PC-9 (cell line): ENCODE measurements around the gene ZCRB1. TPM values are rescaled to one million over a fixed set of nuclear protein-coding genes. Genes with fewer than 3 reads are reported as not detected.
A peak's percentile ranks its signal among the peaks of the same experiment; 100 is the strongest.
"Not testable (repeated sequence)": the region's sequence is repeated elsewhere in the genome, so short reads cannot be mapped to it uniquely, and the experiment has no call there.

Source experiments
- BruUV-seq: library from RNA; stranded (reverse); fragments of 400-500 nt; replicated peaks from 2 replicates; lab custom pipeline; 2021; lab: Mats Ljungman, UMichigan
- CTCF ChIA-PET: fragments of 300-600 bp; sonication (Branson Sonifier 250); formaldehyde crosslinking; loops from one replicate; lab custom pipeline; 2022; ENCODE audit warnings: antibody characterized with exemption; lab: Charles Lee
- POLR2A ChIA-PET: fragments of 300-600 bp; sonication (Branson Sonifier 250); formaldehyde crosslinking; loops from one replicate; lab custom pipeline; 2022; ENCODE audit warnings: antibody characterized with exemption; ENCODE audit not compliant: unreplicated experiment; lab: Charles Lee
- DNase-seq, 2 experiments: peaks; one replicate each; pipeline versions ENCODE4 v3.0.0 to v3.0.0-alpha.2; 2015 to 2022; ENCODE audit warnings: mixed read lengths in 1 of 2
- H2AFZ ChIP-seq: fragments of 200-600 bp; sonication (generic); 2 replicates; pipeline ENCODE4 v1.8.1; 2017; ENCODE audit warnings: antibody characterized with exemption
- H3F3A ChIP-seq: fragments of 200-600 bp; sonication (generic); 2 replicates; pipeline ENCODE4 v1.8.1; 2017; ENCODE audit warnings: antibody characterized with exemption, mild to moderate bottlenecking, low read depth; ENCODE audit not compliant: insufficient read depth
- H3K27ac ChIP-seq: fragments of 200-600 bp; sonication (generic); 2 replicates; pipeline ENCODE4 v1.6.1; 2016; ENCODE audit warnings: mixed run types
- H3K27me3 ChIP-seq: fragments of 200-600 bp; sonication (generic); 2 replicates; pipeline ENCODE4 v1.6.1; 2016; ENCODE audit warnings: low read depth, mixed run types; ENCODE audit not compliant: insufficient read depth
- H3K36me3 ChIP-seq: fragments of 200-600 bp; sonication (generic); 2 replicates; pipeline ENCODE4 v1.6.1; 2016; ENCODE audit warnings: low read depth, mixed run types
- H3K4me1 ChIP-seq: fragments of 200-600 bp; sonication (generic); replicated peaks from 2 replicates; pipeline ENCODE4 v1.6.1; 2016; ENCODE audit warnings: mixed run types; ENCODE audit not compliant: insufficient read depth
- H3K4me2 ChIP-seq: fragments of 200-600 bp; sonication (generic); 2 replicates; pipeline ENCODE4 v1.6.1; 2017; ENCODE audit warnings: mixed run types
- H3K4me3 ChIP-seq: fragments of 200-600 bp; sonication (generic); 2 replicates; pipeline ENCODE4 v1.6.1; 2016; ENCODE audit warnings: mixed run types
- H3K79me2 ChIP-seq: fragments of 200-600 bp; sonication (generic); 2 replicates; pipeline ENCODE4 v1.6.1; 2017; ENCODE audit warnings: low read depth, mixed run types
- H3K9me2 ChIP-seq: fragments of 200-600 bp; sonication (generic); 2 replicates; pipeline ENCODE4 v1.8.1; 2017; ENCODE audit warnings: mild to moderate bottlenecking; ENCODE audit not compliant: insufficient read depth
- H3K9me3 ChIP-seq: fragments of 200-600 bp; sonication (generic); 2 replicates; pipeline ENCODE4 v1.8.1; 2016; ENCODE audit warnings: low read depth; ENCODE audit not compliant: insufficient read depth
- H4K20me1 ChIP-seq: fragments of 200-600 bp; sonication (generic); 2 replicates; pipeline ENCODE4 v1.8.1; 2017; ENCODE audit not compliant: insufficient read depth
- CTCF ChIP-seq: fragments of 200-600 bp; sonication (generic); conservative IDR thresholded peaks from 2 replicates; pipeline ENCODE4 v1.6.1; 2017; ENCODE audit warnings: mixed run types, antibody characterized with exemption, mild to moderate bottlenecking, moderate library complexity
- EZH2 ChIP-seq: fragments of 200-600 bp; sonication (generic); IDR thresholded peaks from 2 replicates; pipeline ENCODE4 v1.8.0; 2017; ENCODE audit warnings: antibody characterized with exemption, low read depth
- intact Hi-C: fragments of 100-400 bp; cut with micrococcal nuclease; formaldehyde crosslinking; loops from one replicate; pipeline ENCODE4 v1.10.0; 2022; ENCODE audit not compliant: unreplicated experiment
- total RNA-seq: library from RNA; stranded (reverse); gene quantifications from 2 replicates; pipeline ENCODE4 v1.2.3, GENCODE V29; 2021

ZCRB1 gene
- total RNA-seq, 1 experiment from 2014 or later = 69.3 TPM

GRCh38 chr12:42338280-42338679 is 12.4 kb upstream of the ZCRB1 start:
- no peak for DNase-seq
- H3F3A ChIP-seq = no peaks in the 10 kb centered on the region
- no peak for TF ChIP-seq CTCF
- TF ChIP-seq EZH2 = no peak
- BruUV-seq = no TSS peak
- no peak overlapping the region for H3K4me3 ChIP-seq
- H3K9me3 ChIP-seq = no peaks in the 10 kb centered on the region
- peaks cover 15% of the 10 kb centered on the region for H3K36me3 ChIP-seq
- peaks cover 62% of the 10 kb centered on the region for H3K79me2 ChIP-seq
- ChIA-PET CTCF (no interaction called here), POLR2A (interaction anchor here (0.6 kb wide), 1 partner anchor 331 kb away, joined by 3 read pairs; no protein-coding TSS in a partner anchor)
- H3K4me1 ChIP-seq = no peaks in the 10 kb centered on the region
- no peaks in the 10 kb centered on the region for H3K9me2 ChIP-seq
- no peaks in the 10 kb centered on the region for H3K27me3 ChIP-seq
- no peak overlapping the region for H3K27ac ChIP-seq
- H3K4me2 ChIP-seq = no peak overlapping the region
- no peak overlapping the region for H2AFZ ChIP-seq
- intact Hi-C loops = no loop called here
- H4K20me1 ChIP-seq = peaks cover 44% of the 10 kb centered on the region

- DNase-seq = no peak
- peaks cover 71% of the 10 kb centered on the region for H3K79me2 ChIP-seq
- ChIA-PET POLR2A (interaction anchor here (0.9 kb wide), 1 partner anchor 874 kb away, joined by 4 read pairs; no protein-coding TSS in a partner anchor), CTCF (no interaction called here)
- no peaks in the 10 kb centered on the region for H3K27me3 ChIP-seq
- H3K4me2 ChIP-seq = no peak overlapping the region
- H4K20me1 ChIP-seq = peaks cover 48% of the 10 kb centered on the region
- H3K9me3 ChIP-seq = no peaks in the 10 kb centered on the region
- H3K9me2 ChIP-seq = no peaks in the 10 kb centered on the region
- H3K4me3 ChIP-seq = no peak overlapping the region
- peaks cover 11% of the 10 kb centered on the region for H3K36me3 ChIP-seq
- no peak overlapping the region for H2AFZ ChIP-seq
- no peak overlapping the region for H3K27ac ChIP-seq
- no peak for TF ChIP-seq EZH2
- TF ChIP-seq CTCF = no peak
- H3K4me1 ChIP-seq = no peaks in the 10 kb centered on the region
- no TSS peak for BruUV-seq
- intact Hi-C loops = no loop called here
- peaks cover 6% of the 10 kb centered on the region for H3F3A ChIP-seq
Observed at GRCh38 chr12:42336286-42336685, 10.4 kb upstream of the ZCRB1 start.

GRCh38 chr12:42332301-42333285 is 6.7 kb upstream of the ZCRB1 start:
- Histone ChIP-seq H3K27ac (no peak overlapping the region), H3F3A (peaks cover 6% of the 10 kb centered on the region), H3K79me2 (peaks cover 90% of the 10 kb centered on the region), H3K4me3 (no peak overlapping the region), H3K27me3 (no peaks in the 10 kb centered on the region), H3K9me3 (no peaks in the 10 kb centered on the region), H4K20me1 (peaks cover 64% of the 10 kb centered on the region), H3K4me2 (no peak overlapping the region), H2AFZ (no peak overlapping the region), H3K4me1 (peaks cover 1% of the 10 kb centered on the region), H3K36me3 (peaks cover 11% of the 10 kb centered on the region; the same call in 1 of the 2 replicates), H3K9me2 (no peaks in the 10 kb centered on the region)
- peak in 1 of 2 experiments; percentile 8 for DNase-seq
- TF ChIP-seq EZH2 (no peak), CTCF (peak; percentile 74)
- POLR2A ChIA-PET = no interaction called here
- BruUV-seq = no TSS peak
- CTCF ChIA-PET = no interaction called here
- intact Hi-C loops = loop anchor here (1.0 to 5.0 kb wide), 2 partner anchors 203 to 1385 kb away; no protein-coding TSS in a partner anchor

GRCh38 chr12:42330097-42330496 is 4.2 kb upstream of the ZCRB1 start:
- H3K9me2 ChIP-seq, DNase-seq, H3K4me3 ChIP-seq, POLR2A ChIA-PET, CTCF ChIA-PET, H3K36me3 ChIP-seq, BruUV-seq, H3K9me3 ChIP-seq, H3K27ac ChIP-seq, H2AFZ ChIP-seq, H3F3A ChIP-seq, H3K4me1 ChIP-seq, H3K4me2 ChIP-seq, H3K27me3 ChIP-seq: not testable (repeated sequence)
- Histone ChIP-seq H3K79me2 (peaks cover 94% of the 10 kb centered on the region), H4K20me1 (peaks cover 52% of the 10 kb centered on the region)
- intact Hi-C loops = loop anchor here (5.0 kb wide), 1 partner anchor 1383 kb away; no protein-coding TSS in a partner anchor
